Measurements from ENCODE around the gene TRMU.

GRCh38 chr22:46350646-46351045 lies 15.1 kb downstream of the TRMU start:
- TF ChIP-seq POLR2A (IDR thresholded peaks at IDR 0.05): no peak
- no peak for TF ChIP-seq CTCF (IDR thresholded peaks at IDR 0.05)
